A549 (cell line): ENCODE results near the gene MAN2C1.

ENCODE experiments used
- BHLHE40 ChIP-seq: IDR thresholded peaks from 2 replicates; pipeline ENCODE4 v1.6.1; 2012; ENCODE audit warnings: low read depth, low read length, inconsistent platforms
- JUN ChIP-seq, 2 experiments: fragments of >200 bp; sonication (Bioruptor Twin); formaldehyde crosslinking; IDR thresholded peaks; 2 replicates in 1 of 2; 3 replicates in 1 of 2; pipeline ENCODE4 v1.6.1; 2016 to 2017
- MAX ChIP-seq: IDR thresholded peaks from 2 replicates; pipeline ENCODE4 v1.6.1; 2012
- POLR2A ChIP-seq: IDR thresholded peaks from 2 replicates; pipeline ENCODE4 v1.6.1; 2012; ENCODE audit warnings: mild to moderate bottlenecking, low read length
- RAD21 ChIP-seq, 2 experiments: fragments of >200 bp in 1 of 2; sonication (Bioruptor Twin) in 1 of 2; formaldehyde crosslinking in 1 of 2; IDR thresholded peaks in 1 of 2; conservative IDR thresholded peaks in 1 of 2; 2 replicates in 1 of 2; 3 replicates in 1 of 2; pipeline ENCODE4 v1.6.1; 2012 to 2018; ENCODE audit warnings: inconsistent platforms in 1 of 2
- SREBF2 ChIP-seq: fragments of 450-650 bp; IDR thresholded peaks from 2 replicates; pipeline ENCODE4 v1.6.1; 2014; ENCODE audit warnings: mild to moderate bottlenecking, moderate library complexity
- TF ChIP-seq, protein P1 (sequence below): fragments of >200 bp; sonication (Bioruptor Twin); formaldehyde crosslinking; IDR thresholded peaks from 3 replicates; pipeline ENCODE4 v1.5.1; 2016
- TF ChIP-seq, protein P2 (sequence below): fragments of 450-650 bp; IDR thresholded peaks from 2 replicates; pipeline ENCODE4 v1.6.1; 2014; ENCODE audit warnings: antibody characterized with exemption

- TF ChIP-seq, protein P1, sequence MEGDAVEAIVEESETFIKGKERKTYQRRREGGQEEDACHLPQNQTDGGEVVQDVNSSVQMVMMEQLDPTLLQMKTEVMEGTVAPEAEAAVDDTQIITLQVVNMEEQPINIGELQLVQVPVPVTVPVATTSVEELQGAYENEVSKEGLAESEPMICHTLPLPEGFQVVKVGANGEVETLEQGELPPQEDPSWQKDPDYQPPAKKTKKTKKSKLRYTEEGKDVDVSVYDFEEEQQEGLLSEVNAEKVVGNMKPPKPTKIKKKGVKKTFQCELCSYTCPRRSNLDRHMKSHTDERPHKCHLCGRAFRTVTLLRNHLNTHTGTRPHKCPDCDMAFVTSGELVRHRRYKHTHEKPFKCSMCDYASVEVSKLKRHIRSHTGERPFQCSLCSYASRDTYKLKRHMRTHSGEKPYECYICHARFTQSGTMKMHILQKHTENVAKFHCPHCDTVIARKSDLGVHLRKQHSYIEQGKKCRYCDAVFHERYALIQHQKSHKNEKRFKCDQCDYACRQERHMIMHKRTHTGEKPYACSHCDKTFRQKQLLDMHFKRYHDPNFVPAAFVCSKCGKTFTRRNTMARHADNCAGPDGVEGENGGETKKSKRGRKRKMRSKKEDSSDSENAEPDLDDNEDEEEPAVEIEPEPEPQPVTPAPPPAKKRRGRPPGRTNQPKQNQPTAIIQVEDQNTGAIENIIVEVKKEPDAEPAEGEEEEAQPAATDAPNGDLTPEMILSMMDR, result no peak
- TF ChIP-seq SREBF2 (no peak), MAX (no peak), POLR2A (no peak), BHLHE40 (no peak), RAD21 (conservative IDR thresholded peaks at IDR 0.05 in 1 of 2, IDR thresholded peaks at IDR 0.05 in 1 of 2) (no peak), JUN (IDR thresholded peaks at IDR 0.05) (no peak)
- TF ChIP-seq, protein P2, sequence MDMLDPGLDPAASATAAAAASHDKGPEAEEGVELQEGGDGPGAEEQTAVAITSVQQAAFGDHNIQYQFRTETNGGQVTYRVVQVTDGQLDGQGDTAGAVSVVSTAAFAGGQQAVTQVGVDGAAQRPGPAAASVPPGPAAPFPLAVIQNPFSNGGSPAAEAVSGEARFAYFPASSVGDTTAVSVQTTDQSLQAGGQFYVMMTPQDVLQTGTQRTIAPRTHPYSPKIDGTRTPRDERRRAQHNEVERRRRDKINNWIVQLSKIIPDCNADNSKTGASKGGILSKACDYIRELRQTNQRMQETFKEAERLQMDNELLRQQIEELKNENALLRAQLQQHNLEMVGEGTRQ, result no peak
These were observed 17.6 kb downstream of the MAN2C1 start for GRCh38 chr15:75350601-75351361.
